Measurements from ENCODE around the gene KRTAP6-2.

The KRTAP6-2 gene, protein sequence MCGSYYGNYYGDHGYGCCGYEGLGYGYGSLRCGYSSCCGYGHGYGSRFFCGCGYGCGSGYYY

DNA sequence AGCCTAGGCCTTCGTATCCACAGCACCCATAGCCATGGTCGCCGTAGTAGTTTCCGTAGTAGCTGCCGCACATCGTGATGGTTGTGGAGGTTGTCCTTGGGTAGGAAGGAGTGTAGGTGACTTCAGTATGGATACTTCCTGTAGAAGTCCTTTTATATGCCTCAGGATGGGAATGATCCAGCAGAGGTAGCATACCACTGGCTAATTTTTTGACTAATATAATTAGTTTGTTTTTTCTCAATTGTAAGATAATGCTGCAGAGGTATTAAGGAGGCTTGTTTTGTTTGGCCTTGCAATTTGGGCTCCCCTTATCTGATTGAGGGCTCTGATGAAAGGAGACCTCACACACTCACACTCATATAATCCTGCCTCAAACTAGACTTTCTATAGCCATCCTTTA is at the start of gene KRTAP6-2:
KRTAP6-2 (minus strand) TSS at position 101 of the 400 bp plus-strand sequence; CDS start at position 73, 28 bp downstream.
- no peak for DNase-seq

DNA sequence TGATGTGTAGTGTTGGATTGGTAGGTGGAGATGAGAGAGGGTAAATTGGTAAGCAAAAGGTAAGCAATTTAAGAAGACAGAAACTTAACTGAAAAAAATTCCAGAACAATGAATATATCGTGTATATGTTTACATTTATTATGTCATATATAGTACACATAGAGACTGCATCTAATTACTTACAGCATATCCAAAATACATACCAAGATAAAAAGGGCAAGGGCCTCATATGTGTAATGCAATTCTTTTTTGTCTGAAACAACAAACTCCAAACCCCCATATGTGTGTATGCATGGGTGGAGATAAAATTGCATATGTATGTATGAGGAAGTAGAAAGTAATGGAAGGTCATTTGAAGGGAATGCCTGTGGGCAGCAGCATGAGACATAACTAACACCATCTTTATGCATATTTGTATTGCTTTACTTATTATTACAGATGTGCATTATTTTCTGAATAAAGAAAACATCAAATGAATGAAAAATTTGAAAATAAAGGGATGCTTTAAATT is 48.3 kb upstream of the KRTAP6-2 start:
- DNase-seq: no peak

DNA sequence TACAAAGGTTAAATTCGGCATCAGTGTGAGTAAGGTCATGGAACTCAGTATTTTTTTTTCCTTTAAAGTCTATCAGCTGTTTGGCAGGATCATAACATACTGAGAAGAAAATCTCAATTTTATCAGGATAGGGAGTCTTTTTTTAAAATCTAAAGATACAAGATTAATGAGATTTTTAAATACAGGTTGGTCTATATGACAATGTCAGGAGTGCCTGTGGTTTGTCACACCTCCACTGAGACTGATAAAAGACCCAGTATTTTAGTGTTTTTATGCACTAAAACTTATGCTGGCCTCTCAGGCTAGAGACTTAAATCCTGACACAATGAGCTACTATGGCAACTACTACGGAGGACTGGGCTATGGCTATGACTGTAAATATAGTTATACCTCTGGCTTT is 43.9 kb upstream of the KRTAP6-2 start, which contains the start of gene KRTAP20-3:
KRTAP20-3 (plus strand) TSS at position 301 of the 400 bp plus-strand sequence.
- DNase-seq: no peak

DNA sequence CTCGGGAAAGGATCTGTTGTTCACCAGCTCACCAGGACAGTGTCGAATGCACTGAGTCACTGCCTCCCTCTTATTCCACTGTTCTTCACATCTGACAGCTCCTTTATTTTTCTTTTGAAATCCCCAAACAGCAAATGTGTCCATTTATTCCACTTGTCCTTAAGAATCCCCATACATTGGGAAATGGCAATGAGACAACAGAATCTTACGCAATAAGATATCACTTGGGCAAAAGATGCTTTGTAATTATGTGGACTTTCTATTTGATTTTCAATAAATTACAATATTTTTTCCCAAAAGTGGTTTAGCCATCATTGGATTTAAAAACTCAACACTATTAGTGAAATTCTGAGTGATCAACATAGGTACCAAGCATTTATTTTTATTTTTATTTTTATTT is 40.0 kb upstream of the KRTAP6-2 start:
- no peak for DNase-seq

DNA sequence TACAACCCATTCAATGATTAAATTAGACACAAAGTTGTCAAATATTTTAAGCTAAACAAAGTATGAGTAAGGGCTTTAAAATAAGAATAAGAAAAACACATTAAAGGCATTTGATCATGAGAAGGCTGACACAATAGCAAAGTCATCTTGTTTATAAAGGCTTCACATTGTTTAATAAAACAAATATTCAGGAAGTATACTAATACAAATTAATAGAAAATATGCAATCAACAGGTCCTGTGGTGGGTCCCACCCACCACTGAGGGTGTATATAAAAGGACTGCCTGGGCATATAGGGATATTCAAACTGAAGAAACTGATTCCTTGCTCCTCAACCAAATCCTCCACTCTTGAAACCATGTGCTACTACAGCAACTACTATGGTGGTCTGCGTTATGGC is 36.2 kb upstream of the KRTAP6-2 start, which contains the start of gene KRTAP20-2:
KRTAP20-2 (plus strand) TSS at position 301 of the 400 bp plus-strand sequence; CDS start at position 359, 58 bp downstream.
- DNase-seq: no peak

DNA sequence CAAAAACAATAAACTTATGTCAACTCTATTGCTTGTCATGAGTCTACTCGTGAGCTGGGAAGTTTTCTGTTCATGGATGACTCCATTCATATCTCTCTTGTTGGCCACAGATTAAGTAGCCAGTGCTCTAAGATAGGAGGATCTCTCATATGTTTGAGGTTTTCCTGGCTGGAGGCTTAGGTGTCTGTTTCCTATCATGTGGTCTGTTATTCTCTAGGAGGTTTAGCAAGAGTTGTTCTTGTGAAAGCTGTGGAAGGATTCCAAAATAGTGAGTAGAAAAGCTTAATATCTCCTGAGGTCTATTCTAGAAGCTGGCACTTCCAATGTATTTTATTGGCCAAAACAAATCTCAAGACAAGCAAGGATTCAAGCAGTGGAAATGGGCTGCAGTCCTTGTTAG is 30.5 kb upstream of the KRTAP6-2 start:
- no peak for DNase-seq

DNA sequence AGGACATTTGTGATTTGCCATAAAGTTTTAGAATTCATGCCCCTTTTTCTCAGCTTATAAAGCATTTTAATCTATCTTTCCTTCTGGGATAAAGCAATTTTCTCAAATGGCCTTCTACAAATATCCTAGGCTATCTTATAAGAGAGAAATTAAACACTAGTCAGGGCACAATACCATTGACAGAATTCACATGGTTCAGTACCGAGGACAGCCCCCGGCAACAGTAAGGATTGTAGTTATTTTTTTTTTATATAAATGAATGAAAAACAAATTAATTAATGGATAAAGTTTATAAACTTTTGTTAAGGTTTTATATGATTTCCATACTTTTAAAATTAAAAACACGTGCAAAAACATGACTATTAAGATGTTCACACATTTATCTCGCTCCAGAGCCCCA is 29.4 kb upstream of the KRTAP6-2 start:
- no peak for DNase-seq

DNA sequence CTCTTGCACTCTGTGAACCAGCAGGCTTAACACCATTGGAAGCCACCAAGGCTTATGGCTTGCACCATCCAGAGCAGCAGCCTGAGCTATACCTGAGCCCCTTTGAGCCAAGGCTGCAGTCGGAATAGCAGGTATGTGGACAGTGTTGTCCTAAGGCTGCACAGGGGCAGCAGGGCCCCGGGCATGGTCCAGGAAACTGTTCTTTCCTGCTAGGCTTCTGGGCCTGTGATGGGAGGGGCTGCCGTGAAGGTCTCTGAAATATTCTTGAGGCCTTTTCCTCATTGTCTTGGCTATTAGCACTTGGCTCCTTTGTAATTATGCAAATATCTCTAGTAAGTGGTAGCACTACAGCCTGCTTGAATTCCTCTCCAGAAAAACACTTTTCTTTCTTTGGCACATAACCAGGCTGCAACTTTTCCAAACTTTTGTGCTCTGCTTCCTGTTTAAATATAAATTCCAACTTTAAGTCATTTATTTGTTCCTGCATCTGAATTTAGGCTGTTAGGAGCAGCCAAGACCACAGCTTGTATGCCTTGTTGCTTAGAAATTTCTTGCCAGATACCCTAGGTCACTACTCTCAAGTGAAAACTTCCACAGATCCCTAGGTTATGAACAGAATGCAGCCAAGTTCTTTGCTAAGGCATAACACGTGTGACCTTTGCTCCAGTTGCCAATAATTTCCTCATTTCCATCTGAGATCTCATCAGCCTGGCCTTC is 26.9 kb upstream of the KRTAP6-2 start:
- no peak for DNase-seq

DNA sequence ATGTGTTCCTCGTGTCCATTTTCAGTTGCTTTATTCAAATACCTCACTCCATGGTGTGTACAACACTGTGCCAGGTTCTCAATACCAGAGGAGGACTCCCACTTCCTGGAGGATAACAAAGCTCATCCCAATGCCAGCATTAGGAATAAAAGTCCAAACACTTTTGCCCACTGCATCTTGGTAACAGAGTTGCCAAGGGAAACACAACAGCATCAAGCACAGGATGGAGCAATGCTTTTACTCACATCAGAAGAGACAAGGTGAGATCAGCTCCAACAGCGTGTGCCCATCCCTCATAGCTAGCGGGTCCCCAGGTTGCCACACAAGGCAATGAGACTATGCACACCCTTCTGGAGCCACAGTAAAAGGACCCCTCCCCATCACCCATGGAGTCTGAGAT is 24.7 kb upstream of the KRTAP6-2 start:
- DNase-seq: no peak

DNA sequence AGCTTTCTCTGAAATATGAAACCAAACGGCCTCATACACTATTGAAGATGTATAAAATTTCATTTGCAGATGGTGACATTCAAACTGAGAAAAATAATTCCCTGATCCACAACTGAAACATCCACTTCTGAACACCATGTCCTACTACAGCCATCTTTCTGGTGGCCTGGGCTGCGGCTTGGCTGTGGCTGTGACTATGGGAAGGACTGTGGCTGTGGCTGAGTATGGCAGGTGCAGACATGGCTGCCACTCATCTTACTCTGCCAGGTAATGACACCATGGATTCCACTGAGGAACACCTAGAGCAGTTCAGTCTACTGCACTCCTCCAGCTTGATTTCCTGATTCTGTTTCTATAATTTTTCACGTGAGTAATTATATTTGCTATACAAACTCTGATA is 21.8 kb upstream of the KRTAP6-2 start, which contains the start of gene KRTAP20-4:
KRTAP20-4 (plus strand) TSS at position 106 of the 400 bp plus-strand sequence.
- DNase-seq: no peak

DNA sequence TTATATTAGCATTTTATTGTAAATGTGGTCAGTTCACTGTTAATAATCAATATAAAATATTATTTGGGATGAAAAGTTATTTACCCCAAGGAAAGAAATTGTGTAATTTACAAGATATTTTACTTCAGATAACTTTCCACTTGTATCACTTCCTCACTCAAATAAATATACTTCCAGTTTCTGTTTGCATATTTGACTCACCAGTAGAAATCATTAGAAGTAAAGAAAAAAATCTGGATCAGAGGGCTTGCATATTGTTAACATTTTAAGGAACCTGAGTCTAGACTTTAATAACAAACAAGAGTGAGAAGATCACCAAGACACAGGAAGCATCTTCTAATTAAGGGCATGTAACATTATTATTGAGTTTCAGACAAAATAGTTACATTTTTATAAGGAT is 21.4 kb upstream of the KRTAP6-2 start:
- no peak for DNase-seq

DNA sequence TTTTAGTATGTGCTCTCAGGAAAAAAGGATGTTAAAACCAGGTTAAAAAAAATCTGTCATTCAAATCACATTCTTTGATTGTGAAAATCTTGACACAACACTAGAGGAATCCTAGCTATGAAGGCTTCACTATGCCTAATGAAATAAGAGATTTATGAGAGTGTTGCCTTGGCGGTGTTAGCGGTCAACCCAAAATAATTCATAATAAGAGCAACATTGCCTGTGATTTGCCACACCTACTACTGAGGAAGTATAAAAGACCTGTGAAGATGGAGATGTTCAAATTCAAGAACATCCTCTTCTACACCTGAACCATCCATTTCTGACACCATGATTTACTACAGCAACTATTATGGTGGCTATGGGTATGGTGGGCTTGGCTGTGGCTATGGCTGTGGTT is 17.4 kb upstream of the KRTAP6-2 start, which contains the start of gene KRTAP20-1:
KRTAP20-1 (plus strand) TSS at position 301 of the 400 bp plus-strand sequence; CDS start at position 331, 30 bp downstream.
- no peak for DNase-seq

DNA sequence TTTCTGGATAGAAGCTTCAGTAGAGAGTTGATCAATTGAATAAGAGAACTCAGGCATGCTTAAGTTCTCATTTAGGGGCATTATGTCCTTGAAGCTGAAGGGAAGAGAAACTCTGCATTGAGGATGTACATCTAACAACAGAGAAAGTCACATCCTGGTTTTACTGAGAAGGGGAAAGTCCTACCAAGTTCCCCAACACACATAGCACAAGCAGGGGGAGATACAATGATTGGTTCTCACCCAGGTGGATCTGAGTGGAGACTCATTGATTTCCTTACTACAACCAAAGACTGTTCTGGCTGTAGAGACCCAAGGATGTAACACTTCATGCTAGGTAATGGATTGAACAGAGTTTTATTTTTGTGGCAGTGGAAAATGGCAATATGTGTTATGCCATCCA is 16.5 kb upstream of the KRTAP6-2 start:
- no peak for DNase-seq

DNA sequence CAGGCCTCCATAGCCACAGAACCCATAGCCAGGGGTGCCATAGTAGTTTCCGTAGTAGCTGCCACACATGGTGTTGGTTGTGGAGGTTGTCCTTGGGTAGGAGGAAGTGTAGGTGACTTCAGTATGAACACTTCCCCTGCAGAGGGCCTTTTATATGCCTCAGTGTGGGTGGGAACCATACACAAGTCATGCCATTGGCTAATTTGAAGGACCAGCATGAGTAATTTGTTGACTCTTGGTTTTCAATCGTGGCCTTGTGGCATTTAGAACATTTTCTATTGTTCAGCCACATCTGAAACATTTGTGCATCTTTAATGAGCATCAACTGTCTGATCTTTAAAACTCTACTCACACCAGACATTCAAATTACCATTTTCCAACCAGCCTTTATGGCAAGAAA is 15.1 kb upstream of the KRTAP6-2 start, which contains the start of gene KRTAP6-1:
KRTAP6-1 (minus strand) TSS at position 95 of the 400 bp plus-strand sequence; CDS start at position 69, 26 bp downstream.
- DNase-seq: no peak

DNA sequence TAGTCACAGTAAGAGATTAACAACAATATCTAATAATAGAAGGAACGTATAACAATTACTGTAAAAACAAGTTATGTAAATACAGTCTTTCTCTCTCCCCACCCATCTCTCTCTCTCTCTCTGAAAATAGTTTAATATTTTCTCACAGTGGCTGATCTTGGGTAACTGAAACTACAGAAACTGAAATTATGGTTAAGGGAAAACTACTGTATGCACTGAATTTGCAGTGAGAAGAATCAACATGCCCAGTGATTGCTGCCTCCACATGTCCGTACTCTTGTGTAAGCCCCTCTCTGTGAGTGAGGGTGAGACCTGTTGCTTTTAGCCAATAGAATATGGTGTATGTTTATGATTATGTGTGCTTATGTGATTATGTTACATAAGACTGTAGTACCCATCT is 13.4 kb upstream of the KRTAP6-2 start:
- no peak for DNase-seq

DNA sequence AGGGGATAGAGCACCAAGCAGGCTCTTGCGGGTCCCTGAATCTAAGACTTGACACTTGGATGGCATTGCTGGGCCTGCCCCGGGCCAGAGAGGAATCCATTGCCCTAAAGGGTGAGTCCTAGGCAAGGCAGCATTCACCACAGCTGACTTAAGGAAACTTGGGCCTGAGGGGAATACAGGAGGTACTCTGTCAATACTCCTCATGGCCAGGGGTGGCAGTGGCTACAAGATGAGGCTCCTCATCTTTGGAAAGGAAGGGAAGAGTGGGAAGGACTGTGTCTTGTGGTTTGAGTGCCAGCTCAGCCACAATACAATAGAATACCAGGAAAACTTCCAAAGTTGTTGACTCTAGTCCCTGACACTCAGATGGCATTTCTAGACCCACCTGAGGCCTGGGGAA is 7.3 kb upstream of the KRTAP6-2 start:
- no peak for DNase-seq

DNA sequence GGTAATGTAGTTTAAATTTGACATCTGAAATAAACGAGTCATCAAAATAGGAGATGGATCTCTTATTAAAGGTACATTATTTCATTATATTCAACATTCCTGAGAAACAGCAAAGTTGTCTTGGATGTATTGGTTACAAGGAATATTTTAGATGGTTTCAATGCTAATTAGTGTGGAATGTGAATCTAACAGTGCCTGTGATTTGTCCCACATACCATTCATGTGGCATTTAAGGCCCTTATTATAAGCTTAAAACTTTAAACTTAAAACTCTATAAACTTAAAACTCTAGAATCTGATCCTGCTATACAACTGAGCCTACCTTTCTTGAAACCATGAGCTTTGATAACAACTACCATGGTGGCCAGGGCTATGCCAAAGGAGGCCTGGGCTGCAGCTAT is 2.1 kb upstream of the KRTAP6-2 start, which contains the start of gene KRTAP22-1:
KRTAP22-1 (plus strand) TSS at position 301 of the 400 bp plus-strand sequence.
- no peak for DNase-seq

DNA sequence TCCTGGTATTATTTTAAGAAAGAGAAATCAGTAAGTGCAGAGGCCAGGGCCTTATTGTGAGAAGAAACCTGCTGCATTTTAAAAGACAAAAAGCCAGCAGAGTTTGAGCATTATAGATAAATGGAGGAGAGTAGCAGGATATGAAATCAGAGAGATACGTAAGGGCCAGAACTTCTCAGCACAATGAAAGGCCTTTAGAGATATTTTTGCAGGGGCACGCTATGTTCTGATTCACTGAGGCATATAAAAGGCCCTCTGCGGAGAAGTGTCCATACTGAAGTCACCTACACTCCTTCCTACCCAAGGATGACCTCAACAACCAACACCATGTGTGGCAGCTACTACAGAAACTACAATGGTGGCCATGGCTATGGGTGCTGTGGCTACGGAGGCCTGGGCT is 6.6 kb downstream of the KRTAP6-2 start, which contains the start of gene KRTAP6-3:
KRTAP6-3 (plus strand) TSS at position 301 of the 400 bp plus-strand sequence; CDS start at position 307, 6 bp downstream.
- no peak for DNase-seq

DNA sequence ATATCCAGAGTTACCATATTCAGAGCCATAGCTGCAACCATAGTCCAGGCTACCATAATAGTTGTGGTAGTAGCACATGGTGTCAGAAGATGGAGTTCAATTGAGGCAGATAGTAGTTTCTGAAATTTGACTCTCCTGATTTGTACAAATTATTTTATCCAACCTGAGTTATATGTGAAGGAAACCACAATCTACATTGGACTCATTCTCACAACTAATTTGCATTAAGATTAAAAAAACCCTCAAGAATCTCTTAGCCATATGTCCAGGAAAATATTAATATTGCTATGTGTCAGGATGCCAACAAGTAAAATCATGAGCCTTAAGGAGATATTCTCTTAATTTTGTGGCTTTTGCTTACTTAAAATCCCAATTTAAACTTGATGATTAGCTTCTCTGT is 8.4 kb downstream of the KRTAP6-2 start, which contains the start of gene KRTAP22-2:
KRTAP22-2 (minus strand) TSS at position 101 of the 400 bp plus-strand sequence.
- no peak for DNase-seq

DNA sequence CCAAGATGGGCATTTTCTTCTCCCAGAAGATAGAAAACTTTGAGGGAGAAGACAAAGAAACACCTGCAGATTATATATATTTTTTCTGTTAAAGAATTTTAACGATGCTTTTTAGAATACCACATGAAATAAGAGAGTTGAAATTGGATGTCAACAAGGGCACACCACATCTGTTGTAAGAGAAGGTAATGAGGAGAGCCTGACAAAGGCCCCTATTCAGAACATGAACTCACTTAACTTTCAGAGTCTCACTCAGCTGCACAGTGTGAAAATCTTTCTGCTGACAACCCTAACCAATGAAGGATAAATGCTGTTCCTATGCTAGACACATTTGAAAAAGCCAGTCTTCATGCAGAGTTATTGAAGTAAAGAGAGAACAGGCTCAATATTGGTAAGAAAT is 15.8 kb downstream of the KRTAP6-2 start:
- DNase-seq: no peak

DNA sequence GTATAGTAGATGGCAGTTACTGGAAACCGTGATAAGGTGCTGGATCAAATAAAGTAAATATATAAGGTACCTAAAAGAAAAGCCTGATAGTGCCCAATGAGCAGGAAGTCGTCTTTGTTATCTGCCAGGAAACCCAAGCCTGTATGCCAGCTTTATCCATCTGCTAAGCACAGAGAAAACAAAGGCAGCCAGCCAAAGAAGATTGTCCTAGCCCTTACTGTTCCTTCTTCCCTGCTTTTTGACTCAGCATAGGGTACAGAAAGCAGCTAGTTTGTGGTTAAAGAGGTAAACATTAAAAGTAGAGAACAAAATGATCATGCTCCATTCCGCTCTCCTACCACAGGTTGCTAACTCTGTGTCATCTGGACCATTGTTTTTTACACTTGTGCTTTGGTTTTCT is 18.6 kb downstream of the KRTAP6-2 start:
- DNase-seq: no peak

DNA sequence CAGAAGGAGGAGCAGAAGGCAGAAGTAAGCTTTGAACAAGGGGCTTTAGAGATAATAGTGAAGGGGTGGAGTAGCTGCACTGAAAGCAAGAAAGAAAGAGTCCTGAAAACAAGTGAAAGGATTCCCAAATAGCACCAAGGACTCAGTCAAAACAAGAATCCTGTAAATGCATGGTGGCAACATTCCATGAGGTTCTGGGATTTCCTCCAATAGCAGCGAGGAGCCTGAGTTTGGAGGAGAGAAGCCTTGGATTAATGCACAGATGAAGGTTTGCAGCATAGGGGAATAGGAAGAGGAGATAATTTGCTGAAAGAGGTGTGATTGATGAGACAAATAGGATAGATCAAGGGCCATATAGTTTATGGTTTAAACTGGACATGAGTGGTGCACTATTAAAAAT is 19.4 kb downstream of the KRTAP6-2 start:
- no peak for DNase-seq

DNA sequence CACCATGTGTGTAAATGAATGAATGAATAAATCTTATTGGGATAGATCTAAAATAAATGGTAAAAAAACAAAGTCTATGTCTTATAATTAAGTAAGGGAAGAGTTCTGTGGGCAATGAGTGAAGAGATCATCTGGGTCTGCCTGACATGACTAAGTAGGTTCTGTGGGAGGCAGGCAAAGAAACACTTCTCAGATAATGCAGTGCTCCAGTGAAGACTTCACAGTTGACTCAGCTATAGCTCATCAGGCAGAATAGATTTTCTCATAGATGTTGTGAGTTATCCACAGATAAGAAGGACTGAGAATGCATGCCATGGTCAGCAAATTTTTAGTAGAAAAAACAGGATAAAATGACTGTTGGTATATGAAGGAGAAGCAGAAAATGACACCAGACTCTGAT is 20.9 kb downstream of the KRTAP6-2 start:
- no peak for DNase-seq

DNA sequence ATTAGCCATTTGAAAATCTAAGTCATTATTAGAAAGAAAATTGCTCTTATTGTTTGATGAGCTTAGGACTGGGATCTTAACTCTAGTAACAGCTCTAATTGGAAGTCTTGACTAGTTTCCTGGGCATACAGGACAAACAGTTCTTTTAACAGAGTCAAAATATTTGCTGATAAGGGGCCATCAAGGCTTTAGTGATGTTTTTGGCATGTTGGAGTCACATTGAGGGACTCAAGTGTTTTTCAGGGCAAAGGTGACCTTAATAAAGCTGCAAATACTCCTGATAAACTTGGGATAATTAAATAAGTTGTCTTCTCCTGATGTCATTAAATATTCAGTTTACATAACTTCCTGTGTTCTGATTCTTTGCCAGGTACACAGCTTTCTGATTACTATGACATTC is 31.1 kb downstream of the KRTAP6-2 start:
- no peak for DNase-seq
